Heart right ventricle (tissue), 16 donors: ENCODE results near the gene SEC11A. TPM values are rescaled to one million over a fixed set of nuclear protein-coding genes. Genes with fewer than 3 reads are reported as not detected.
"Not testable (repeated sequence)": the region's sequence is repeated elsewhere in the genome, so short reads cannot be mapped to it uniquely, and the experiment has no call there.

Source experiments
- ATAC-seq, 8 donors: fragments of 200-7000 bp; cut with Tn5 transposase; one replicate each; pipeline ENCODE4 v1.9.1; 2020; ENCODE audit warnings: mild to moderate bottlenecking in 8 of 8, moderate library complexity in 8 of 8, moderate number of reproducible peaks in 1 of 8
- DNase-seq, 2 donors: peaks; one replicate each; pipeline ENCODE4 v3.0.0-alpha.2; 2020
- H3K27ac ChIP-seq, 10 donors: fragments of 200-600 bp; sonication (generic) in 2 of 10; one replicate each; pipeline versions ENCODE4 v1.5.0 to v1.8.0; 2020 to 2022; ENCODE audit warnings: mild to moderate bottlenecking in 3 of 10
- H3K27me3 ChIP-seq, 7 donors: fragments of 200-600 bp; one replicate each; pipeline ENCODE4 v1.8.0; 2021 to 2022; ENCODE audit warnings: mild to moderate bottlenecking in 2 of 7
- H3K36me3 ChIP-seq, 9 donors: fragments of 200-600 bp; sonication (generic) in 1 of 9; one replicate each; pipeline versions ENCODE4 v1.5.0 to v1.8.0; 2020 to 2022; ENCODE audit warnings: mild to moderate bottlenecking in 2 of 9
- H3K4me1 ChIP-seq, 9 donors: fragments of 200-600 bp; sonication (generic) in 1 of 9; one replicate each; pipeline versions ENCODE4 v1.5.0 to v1.8.0; 2020 to 2022; ENCODE audit warnings: mild to moderate bottlenecking in 4 of 9
- H3K4me3 ChIP-seq, 10 donors: fragments of 200-600 bp; sonication (generic) in 2 of 10; one replicate each; pipeline versions ENCODE4 v1.5.0 to v1.8.0; 2020 to 2022; ENCODE audit warnings: mild to moderate bottlenecking in 7 of 10, moderate library complexity in 2 of 10
- H3K9me3 ChIP-seq, 11 donors: fragments of 200-600 bp in 10 of 11; sonication (generic) in 2 of 11; one replicate each; pipeline versions ENCODE4 v1.5.0 to v1.8.0; 2013 to 2022; ENCODE audit warnings: mild to moderate bottlenecking in 2 of 11, control low read depth in 1 of 11, moderate library complexity in 1 of 11
- WGBS, 2 donors: extraction: QIAGEN DNeasy Blood & Tissue Kit; methylation state at CpG; one replicate each; pipeline ENCODE4 v1.1.7; 2013; ENCODE audit warnings: inconsistent platforms in 1 of 2; 5-methylcytosine and 5-hydroxymethylcytosine counted together
- intact Hi-C, 10 donors: fragments of 100-400 bp; cut with DNase I; formaldehyde crosslinking; loops; one replicate each; pipeline versions ENCODE4 v1.11.1 to v1.14.2; 2022
- polyA plus RNA-seq, 2 donors: library from polyadenylated mRNA; stranded (reverse); fragments of 200-250 nt; gene quantifications; one replicate each; pipeline ENCODE4 v1.2.3, GENCODE V29; 2013
- total RNA-seq, 10 donors: library from RNA; stranded (reverse); fragmentation: NEBNext Ultra II Directional in 3 of 10; extraction: Animal tissue kit (Norgen Biotek cat#: 25700) in 3 of 10; gene quantifications; one replicate each; pipeline versions ENCODE4 v1.2.1 to v1.2.4, GENCODE V29; 2021 to 2023
- TF ChIP-seq, protein P1 (sequence below), 9 donors: fragments of 200-600 bp; sonication (generic) in 2 of 9; IDR thresholded peaks; one replicate each; pipeline versions ENCODE4 v1.5.0 to v1.8.0; 2021 to 2022; ENCODE audit warnings: antibody characterized with exemption in 9 of 9, mild to moderate bottlenecking in 5 of 9, moderate library complexity in 1 of 9
- donor health status: Arrhythmogenic right ventricular cardiomyopathy.
- donor health status: ischemic (EF 13 %, LVEDD 7.1; RV severe dilation, severe dysfunction).
- donor health status: healthy with polysubstance abuse.
- donor health status: DM: no; HTN: yes; CAD: no.
- donor health status: DM: no; HTN: no; CAD: no.
- donor health status: ischemic (EF 25% LVEDD 6.9; RV normal size, moderate dysfunction).
- donor health status: ischemic (EF 25% LVEDD 5.7; RV mildly dilated, moderate dysfunction).
- donor health status: healthy.
- donor health status: DM: yes; HTN: yes; CAD: no.
- donor health status: Ischemic cardiomyopathy.
- donor health status: ischemic (EF 35%, LVEDD 5.7; RV mildly dilated, moderate dysfunction).
- donor health status: nonischemic (EF 11% LVEDD 7.7; RV severe dilation, severe dysfunction).
- donor health status: DM: yes; HTN: yes; CAD: no.
- donor health status: PGD.
- donor health status: ischemic (EF 29% LVEDD 5.4; RV normal size, mild dysfunction).
- donor health status: nonischemic (EF 23%, LVEDD 6.1; RV moderate dilation, normal function).

The SEC11A gene
- total and polyA plus RNA-seq, 12 donors = 65.9 to 123 (median 78.6) TPM

DNA sequence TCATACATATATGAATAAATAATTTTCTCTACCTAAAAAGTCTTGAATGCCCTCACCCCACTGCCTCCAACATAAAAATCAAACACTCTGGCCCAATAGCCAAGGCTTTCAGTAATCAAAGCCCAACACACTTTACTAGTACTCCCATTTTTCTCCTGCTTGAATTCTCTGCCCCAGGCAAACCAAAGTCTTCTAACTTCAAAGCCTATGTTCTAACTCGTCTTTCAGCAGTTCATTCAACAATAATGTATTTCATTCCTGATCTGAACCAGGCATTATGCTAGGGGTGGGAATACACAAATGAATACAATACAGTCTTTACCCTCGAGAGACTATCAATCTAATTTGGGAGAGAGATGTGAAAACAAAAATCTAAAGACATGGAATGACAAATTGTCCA lies 21.1 kb upstream of the SEC11A start:
- no peak for ATAC-seq
- WGBS, 2 donors = 75 to 77% methylated on average over 2 of the region's 2 CpGs
- H3K27ac ChIP-seq = peak overlapping the region in 1 of 10 donors; percentile 28

DNA sequence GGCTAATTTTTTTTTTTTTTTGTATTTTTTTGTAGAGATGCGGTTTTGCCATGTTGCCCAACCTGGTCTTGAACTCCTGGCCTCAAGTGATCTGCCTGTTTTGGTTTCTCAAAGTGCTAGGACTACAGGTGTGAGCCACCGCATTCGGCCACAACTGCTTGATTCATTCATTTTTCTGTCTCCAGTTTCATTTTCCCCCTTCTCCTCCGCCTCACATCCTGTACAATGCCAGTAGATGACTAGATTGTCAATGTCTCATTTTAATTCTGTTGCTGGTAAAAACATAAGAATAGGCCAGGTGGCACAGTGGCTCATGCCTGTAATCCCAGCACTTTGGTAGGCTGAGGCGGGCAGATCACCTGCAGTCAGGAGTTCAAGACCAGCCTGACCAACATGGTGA lies 20.4 kb upstream of the SEC11A start:
- Histone ChIP-seq H3K36me3 (no peaks in the 10 kb centered on the region), H3K4me3 (no peak overlapping the region), H3K27ac (peak overlapping the region in 1 of 10 donors; percentile 91), H3K4me1 (peaks cover 0 to 35% (median 0%) of the 10 kb centered on the region in 9 donors), H3K27me3 (no peaks in the 10 kb centered on the region), H3K9me3 (no peaks in the 10 kb centered on the region)
- 95% methylated on average over 5 of the region's 5 CpGs for WGBS, 2 donors
- TF ChIP-seq, protein P1, sequence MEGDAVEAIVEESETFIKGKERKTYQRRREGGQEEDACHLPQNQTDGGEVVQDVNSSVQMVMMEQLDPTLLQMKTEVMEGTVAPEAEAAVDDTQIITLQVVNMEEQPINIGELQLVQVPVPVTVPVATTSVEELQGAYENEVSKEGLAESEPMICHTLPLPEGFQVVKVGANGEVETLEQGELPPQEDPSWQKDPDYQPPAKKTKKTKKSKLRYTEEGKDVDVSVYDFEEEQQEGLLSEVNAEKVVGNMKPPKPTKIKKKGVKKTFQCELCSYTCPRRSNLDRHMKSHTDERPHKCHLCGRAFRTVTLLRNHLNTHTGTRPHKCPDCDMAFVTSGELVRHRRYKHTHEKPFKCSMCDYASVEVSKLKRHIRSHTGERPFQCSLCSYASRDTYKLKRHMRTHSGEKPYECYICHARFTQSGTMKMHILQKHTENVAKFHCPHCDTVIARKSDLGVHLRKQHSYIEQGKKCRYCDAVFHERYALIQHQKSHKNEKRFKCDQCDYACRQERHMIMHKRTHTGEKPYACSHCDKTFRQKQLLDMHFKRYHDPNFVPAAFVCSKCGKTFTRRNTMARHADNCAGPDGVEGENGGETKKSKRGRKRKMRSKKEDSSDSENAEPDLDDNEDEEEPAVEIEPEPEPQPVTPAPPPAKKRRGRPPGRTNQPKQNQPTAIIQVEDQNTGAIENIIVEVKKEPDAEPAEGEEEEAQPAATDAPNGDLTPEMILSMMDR (IDR thresholded peaks at IDR 0.05) = no peak
- intact Hi-C loops = no loop called here
- no peak for DNase-seq
- no peak for ATAC-seq

More for the DNA sequence above, 21.1 kb upstream of the SEC11A start:
- DNase-seq = no peak
- no peaks in the 10 kb centered on the region for H3K9me3 ChIP-seq
- no peaks in the 10 kb centered on the region for H3K27me3 ChIP-seq
- TF ChIP-seq, protein P1 (IDR thresholded peaks at IDR 0.05) = no peak
- no peak overlapping the region for H3K4me3 ChIP-seq
- H3K4me1 ChIP-seq = peaks cover 0 to 30% (median 0%) of the 10 kb centered on the region in 9 donors
- intact Hi-C loops = no loop called here
- H3K36me3 ChIP-seq = no peaks in the 10 kb centered on the region

DNA sequence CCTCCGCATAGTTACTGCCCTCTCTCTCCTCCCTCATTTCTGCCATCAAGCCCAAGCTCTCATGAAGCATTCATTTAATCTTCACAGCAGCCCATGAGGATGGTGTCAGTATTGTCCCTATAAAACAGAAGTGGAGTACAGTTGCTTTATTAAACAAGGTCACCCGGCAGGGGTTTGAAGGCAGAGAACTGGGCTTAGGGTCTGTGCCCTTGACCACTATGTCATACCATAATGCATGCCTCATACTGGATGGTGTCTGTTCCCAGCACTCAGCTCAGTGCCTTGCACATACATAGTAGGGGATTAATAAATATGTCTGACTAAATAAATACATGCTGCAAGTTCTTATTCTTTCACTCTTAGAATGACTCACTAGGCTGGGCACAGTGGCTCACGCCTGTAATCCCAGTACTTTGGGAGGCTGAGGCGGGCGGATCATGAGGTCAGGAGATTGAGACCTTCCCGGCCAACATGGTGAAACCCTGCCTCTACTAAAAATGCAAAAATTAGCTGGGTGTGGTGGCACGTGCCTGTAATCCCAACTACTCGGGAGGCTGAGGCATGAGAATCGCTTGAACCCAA lies 19.6 kb upstream of the SEC11A start:
- 84 to 95% methylated on average over 9 of the region's 9 CpGs for WGBS, 2 donors
- peak in 2 of 8 donors; percentile 18 to 31 for ATAC-seq

DNA sequence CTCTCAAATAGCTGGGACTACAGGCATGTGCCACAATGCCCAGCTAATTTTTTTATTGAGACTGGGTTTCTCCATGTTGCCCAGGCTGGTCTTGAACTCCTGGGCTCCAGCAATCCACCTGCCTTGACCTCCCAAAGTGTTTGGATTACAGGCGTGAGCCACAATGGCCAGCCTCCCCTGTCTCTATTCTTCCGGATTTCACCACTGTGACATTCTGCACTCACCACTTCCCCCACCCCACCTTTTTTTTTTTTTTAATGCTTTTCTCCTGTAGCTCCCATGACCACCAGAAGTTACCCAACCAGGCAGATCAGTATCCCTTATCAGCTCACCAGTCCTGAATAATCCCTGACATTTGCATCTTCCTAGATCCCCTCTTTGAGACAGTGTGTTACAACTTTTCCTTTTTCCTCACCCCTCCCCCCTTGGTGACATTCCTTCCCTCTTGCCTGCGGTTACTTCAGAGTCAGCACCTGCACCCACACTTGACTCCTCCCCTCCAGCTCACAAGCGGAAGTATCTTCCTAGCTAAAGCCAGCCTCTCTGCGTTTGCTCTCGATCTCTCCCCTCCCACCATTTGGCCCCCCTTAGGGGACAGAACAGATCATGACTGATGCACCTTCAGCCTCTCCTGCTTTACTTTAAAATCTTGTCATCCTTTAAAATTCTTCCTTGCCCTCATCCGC lies 19.0 kb upstream of the SEC11A start:
- Histone ChIP-seq H3K27ac (peak overlapping the region in 2 of 10 donors; percentile 35 to 91), H3K4me3 (peak overlapping the region in 1 of 10 donors; percentile 27)

More for the DNA sequence above, 19.6 kb upstream of the SEC11A start:
- Histone ChIP-seq H3K4me3 (peak overlapping the region in 1 of 10 donors; percentile 27), H3K27ac (peak overlapping the region in 2 of 10 donors; percentile 35 to 91), H3K4me1 (peaks cover 0 to 35% (median 0%) of the 10 kb centered on the region in 9 donors)
- H3K36me3 ChIP-seq, DNase-seq, H3K9me3 ChIP-seq, intact Hi-C loops, H3K27me3 ChIP-seq: not testable (repeated sequence)

More for the DNA sequence above, 19.0 kb upstream of the SEC11A start:
- H3K4me1 ChIP-seq = peaks cover 0 to 35% (median 0%) of the 10 kb centered on the region in 9 donors
- no peaks in the 10 kb centered on the region for H3K27me3 ChIP-seq
- peak in 1 of 2 donors; percentile 47 for DNase-seq
- no peaks in the 10 kb centered on the region for H3K36me3 ChIP-seq
- intact Hi-C loops = no loop called here
- 66 to 68% methylated on average over 7 of the region's 7 CpGs for WGBS, 2 donors
- TF ChIP-seq, protein P1 (IDR thresholded peaks at IDR 0.05) = no peak
- H3K9me3 ChIP-seq = no peaks in the 10 kb centered on the region
- ATAC-seq = peak; percentile 50 to 80 (median 70)
